Right atrium auricular region (tissue), 2 donors: Measurements from ENCODE around the gene UNC119B. TPM values are rescaled to one million over a fixed set of nuclear protein-coding genes. Genes with fewer than 3 reads are reported as not detected.
A peak's percentile ranks its signal among the peaks of the same experiment; 100 is the strongest.

Experiments used
- DNase-seq: peaks from one replicate; pipeline ENCODE4 v3.0.0-alpha.2; 2019; ENCODE audit warnings: low spot score
- H3K27ac ChIP-seq, 2 donors: fragments of 200-600 bp; sonication (generic); 1 replicate in 1 of 2; 2 replicates in 1 of 2; pipeline ENCODE4 v1.5.1; 2016 to 2019
- H3K27me3 ChIP-seq, 2 donors: fragments of 200-600 bp; sonication (generic); one replicate each; pipeline versions ENCODE4 v1.5.1 to v1.6.0; 2017 to 2019
- H3K36me3 ChIP-seq: fragments of 200-600 bp; sonication (generic); one replicate; pipeline ENCODE4 v1.5.1; 2016
- H3K4me1 ChIP-seq, 2 donors: fragments of 200-600 bp; sonication (generic); one replicate each; pipeline versions ENCODE4 v1.5.1 to v1.6.0; 2017 to 2019
- H3K4me3 ChIP-seq, 2 donors: fragments of 200-600 bp; sonication (generic); 1 replicate in 1 of 2; 2 replicates in 1 of 2; pipeline ENCODE4 v1.5.1; 2017 to 2019; ENCODE audit warnings: mild to moderate bottlenecking in 1 of 2, moderate library complexity in 1 of 2
- H3K9me3 ChIP-seq, 2 donors: fragments of 200-600 bp; sonication (generic); one replicate each; pipeline ENCODE4 v1.5.1; 2019
- total RNA-seq, 2 donors: library from RNA; depleted of rRNA; stranded (reverse); fragments of >200 nt; gene quantifications; one replicate each; pipeline ENCODE4 v1.1.0, GENCODE V29; 2016
- TF ChIP-seq, protein P1 (sequence below), 2 donors: fragments of 200-600 bp; sonication (generic); IDR thresholded peaks; one replicate each; pipeline ENCODE4 v1.5.1; 2019; ENCODE audit warnings: antibody characterized with exemption in 2 of 2

UNC119B gene
- total RNA-seq, 2 donors from 2014 or later, result 8.9 to 13.1 TPM

DNA sequence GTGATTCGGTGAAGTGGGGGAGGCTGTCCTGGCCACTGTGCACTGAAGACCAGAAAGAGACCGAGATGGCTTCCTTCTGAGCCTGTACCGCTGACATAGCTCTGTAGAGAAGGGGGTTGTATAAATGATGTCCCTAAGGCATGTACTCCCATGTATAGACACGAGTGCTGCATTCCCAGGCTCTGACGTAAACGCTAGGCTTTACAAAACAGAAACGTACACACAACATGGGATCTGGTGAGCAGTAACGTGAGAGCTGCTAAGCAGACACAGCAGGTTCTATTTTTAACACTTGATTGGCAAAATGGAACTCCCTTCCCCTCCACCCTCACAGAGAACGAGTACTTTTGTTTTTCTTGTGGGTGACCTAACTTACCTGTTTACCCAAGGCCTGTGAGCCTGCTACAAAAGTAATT, 51.3 kb downstream of the UNC119B start:
- peaks cover 22% of the 10 kb centered on the region for H3K36me3 ChIP-seq
- TF ChIP-seq, protein P1, sequence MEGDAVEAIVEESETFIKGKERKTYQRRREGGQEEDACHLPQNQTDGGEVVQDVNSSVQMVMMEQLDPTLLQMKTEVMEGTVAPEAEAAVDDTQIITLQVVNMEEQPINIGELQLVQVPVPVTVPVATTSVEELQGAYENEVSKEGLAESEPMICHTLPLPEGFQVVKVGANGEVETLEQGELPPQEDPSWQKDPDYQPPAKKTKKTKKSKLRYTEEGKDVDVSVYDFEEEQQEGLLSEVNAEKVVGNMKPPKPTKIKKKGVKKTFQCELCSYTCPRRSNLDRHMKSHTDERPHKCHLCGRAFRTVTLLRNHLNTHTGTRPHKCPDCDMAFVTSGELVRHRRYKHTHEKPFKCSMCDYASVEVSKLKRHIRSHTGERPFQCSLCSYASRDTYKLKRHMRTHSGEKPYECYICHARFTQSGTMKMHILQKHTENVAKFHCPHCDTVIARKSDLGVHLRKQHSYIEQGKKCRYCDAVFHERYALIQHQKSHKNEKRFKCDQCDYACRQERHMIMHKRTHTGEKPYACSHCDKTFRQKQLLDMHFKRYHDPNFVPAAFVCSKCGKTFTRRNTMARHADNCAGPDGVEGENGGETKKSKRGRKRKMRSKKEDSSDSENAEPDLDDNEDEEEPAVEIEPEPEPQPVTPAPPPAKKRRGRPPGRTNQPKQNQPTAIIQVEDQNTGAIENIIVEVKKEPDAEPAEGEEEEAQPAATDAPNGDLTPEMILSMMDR (IDR thresholded peaks at IDR 0.05), result no peak
- peak overlapping the region; percentile 74 to 85 for H3K27ac ChIP-seq
- peak; percentile 59 for DNase-seq
- no peaks in the 10 kb centered on the region for H3K27me3 ChIP-seq
- H3K4me1 ChIP-seq, result peaks cover 0 to 19% of the 10 kb centered on the region in 2 donors
- H3K4me3 ChIP-seq, result no peak overlapping the region
- H3K9me3 ChIP-seq, result no peaks in the 10 kb centered on the region

- H3K9me3 ChIP-seq, result no peaks in the 10 kb centered on the region
- H3K36me3 ChIP-seq, result peaks cover 27% of the 10 kb centered on the region
- H3K4me1 ChIP-seq, result peaks cover 0 to 19% of the 10 kb centered on the region in 2 donors
- no peak overlapping the region for H3K4me3 ChIP-seq
- DNase-seq, result no peak
- no peaks in the 10 kb centered on the region for H3K27me3 ChIP-seq
- H3K27ac ChIP-seq, result peak overlapping the region; percentile 74 to 85
- TF ChIP-seq, protein P1 (IDR thresholded peaks at IDR 0.05), result no peak
Measured at GRCh38 chr12:120762086-120762485, 51.8 kb downstream of the UNC119B start.

DNA sequence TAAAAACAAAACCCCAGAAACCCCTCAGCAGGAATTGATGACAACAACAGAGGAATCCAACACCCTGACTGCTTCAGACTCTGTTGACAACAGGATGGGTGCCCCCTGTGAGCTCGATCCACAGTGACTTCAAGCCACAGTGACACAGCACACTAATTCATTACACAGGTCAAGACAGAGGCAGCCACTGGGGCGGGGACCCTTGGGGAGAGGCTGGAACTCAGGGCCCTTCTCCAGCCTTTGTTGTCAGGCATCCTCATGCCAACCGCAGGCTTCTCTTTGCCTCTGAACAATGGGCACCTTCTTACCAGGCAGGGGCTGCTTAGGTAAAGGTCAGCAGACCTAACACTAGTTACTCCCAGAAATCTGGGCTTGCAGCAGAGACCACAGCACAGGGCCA, 53.0 kb downstream of the UNC119B start:
- Histone ChIP-seq H3K4me3 (no peak overlapping the region), H3K9me3 (no peaks in the 10 kb centered on the region), H3K27me3 (no peaks in the 10 kb centered on the region), H3K36me3 (peaks cover 39% of the 10 kb centered on the region), H3K27ac (no peak overlapping the region), H3K4me1 (peaks cover 0 to 19% of the 10 kb centered on the region in 2 donors)
- TF ChIP-seq, protein P1 (IDR thresholded peaks at IDR 0.05), result no peak
- DNase-seq, result no peak

- TF ChIP-seq, protein P1 (IDR thresholded peaks at IDR 0.05), result no peak
- Histone ChIP-seq H3K4me3 (no peak overlapping the region), H3K9me3 (no peaks in the 10 kb centered on the region), H3K27me3 (no peaks in the 10 kb centered on the region), H3K36me3 (peaks cover 48% of the 10 kb centered on the region), H3K27ac (no peak overlapping the region), H3K4me1 (peaks cover 0 to 19% of the 10 kb centered on the region in 2 donors)
- no peak for DNase-seq
Measured at GRCh38 chr12:120764816-120765215, 54.6 kb downstream of the UNC119B start.

DNA sequence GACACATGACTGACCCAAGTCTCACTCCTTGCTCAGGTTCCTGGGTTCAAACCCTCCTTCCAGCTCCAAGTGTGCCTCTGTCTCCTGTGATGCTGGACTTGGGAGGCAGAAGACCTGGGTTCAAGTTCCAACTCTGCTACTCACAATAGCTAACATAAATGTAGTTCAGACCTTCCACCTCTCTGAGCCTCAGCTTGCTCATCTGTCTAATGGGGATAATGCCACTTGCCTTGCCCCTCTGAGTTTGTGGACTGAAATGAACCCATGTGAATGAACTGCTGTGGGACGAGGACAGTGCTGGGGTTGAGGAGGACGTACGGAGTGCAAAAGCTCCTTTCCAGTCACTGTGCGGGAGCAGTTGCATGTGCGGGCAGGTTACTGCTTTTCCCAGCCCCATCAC, 56.3 kb downstream of the UNC119B start:
- Histone ChIP-seq H3K27me3 (no peaks in the 10 kb centered on the region), H3K36me3 (peaks cover 48% of the 10 kb centered on the region), H3K4me1 (peaks cover 0 to 9% of the 10 kb centered on the region in 2 donors), H3K27ac (no peak overlapping the region), H3K4me3 (no peak overlapping the region), H3K9me3 (no peaks in the 10 kb centered on the region)
- no peak for DNase-seq
- TF ChIP-seq, protein P1 (IDR thresholded peaks at IDR 0.05), result no peak
